SK-N-SH (cell line): Measurements from ENCODE around the gene FOXF1. TPM values are rescaled to one million over a fixed set of nuclear protein-coding genes. Genes with fewer than 3 reads are reported as not detected.

Experiments used
- CTCF ChIA-PET: fragments of 300-600, 350-600 bp; formaldehyde crosslinking; extraction: SDS; loops from one replicate; lab custom pipeline; 2021; lab: Yijun Ruan, JAX
- POLR2A ChIA-PET: fragments of 350-600 bp; sonication (Branson Sonifier 250); formaldehyde crosslinking; extraction: SDS; loops from one replicate; lab custom pipeline; 2020; ENCODE audit warnings: antibody characterized with exemption, inconsistent platforms; lab: Yijun Ruan, JAX
- DNase-seq: peaks from one replicate; pipeline ENCODE4 v3.0.0; 2012
- H2AFZ ChIP-seq: fragments of 200-600 bp; sonication (generic); 2 replicates; pipeline ENCODE4 v1.8.1; 2016; ENCODE audit warnings: antibody characterized with exemption, mild to moderate bottlenecking, low read depth
- H3F3A ChIP-seq: fragments of 200-600 bp; sonication (generic); replicated peaks from 2 replicates; pipeline ENCODE3; 2016; ENCODE audit warnings: antibody characterized with exemption, mild to moderate bottlenecking; ENCODE audit not compliant: insufficient read depth
- H3K27ac ChIP-seq, 2 experiments: fragments of 200-500 bp in 1 of 2; fragments of 200-600 bp in 1 of 2; sonication (Bioruptor generic) in 1 of 2; sonication (generic), shearing (Covaris generic) in 1 of 2; 2 replicates each; pipeline versions ENCODE4 v1.5.1 to v1.6.1; 2014 to 2016; ENCODE audit warnings: low read depth in 2 of 2, inconsistent platforms in 1 of 2, low read length in 1 of 2, mild to moderate bottlenecking in 1 of 2, mixed read lengths in 1 of 2
- H3K27me3 ChIP-seq: fragments of 200-600 bp; sonication (generic), shearing (Covaris generic); 2 replicates; pipeline ENCODE4 v1.6.1; 2016; ENCODE audit warnings: mixed run types; ENCODE audit not compliant: insufficient read depth
- H3K36me3 ChIP-seq, 2 experiments: fragments of 200-500 bp in 1 of 2; fragments of 200-600 bp in 1 of 2; sonication (Bioruptor generic) in 1 of 2; sonication (generic) in 1 of 2; replicated peaks in 1 of 2; 2 replicates each; pipeline versions ENCODE3 to v1.5.1; 2014 to 2016; ENCODE audit warnings: low read length in 1 of 2, mild to moderate bottlenecking in 1 of 2; ENCODE audit not compliant: insufficient read depth in 2 of 2, control insufficient read depth in 1 of 2
- H3K4me1 ChIP-seq, 2 experiments: fragments of 200-500 bp in 1 of 2; fragments of 200-600 bp in 1 of 2; sonication (Bioruptor generic) in 1 of 2; sonication (generic), shearing (Covaris generic) in 1 of 2; 2 replicates each; pipeline versions ENCODE4 v1.5.1 to v1.6.1; 2014 to 2016; ENCODE audit warnings: low read depth in 1 of 2, low read length in 1 of 2, mixed run types in 1 of 2; ENCODE audit not compliant: insufficient read depth in 2 of 2, control insufficient read depth in 1 of 2
- H3K4me2 ChIP-seq: fragments of 200-600 bp; sonication (generic), shearing (Covaris generic); 2 replicates; pipeline ENCODE4 v1.6.1; 2017; ENCODE audit warnings: mixed run types
- H3K4me3 ChIP-seq, 2 experiments: fragments of 200-500 bp in 1 of 2; fragments of 200-600 bp in 1 of 2; sonication (Bioruptor generic) in 1 of 2; sonication (generic), shearing (Covaris generic) in 1 of 2; 2 replicates each; pipeline versions ENCODE4 v1.5.1 to v1.8.1; 2014 to 2016; ENCODE audit warnings: low read depth in 2 of 2, inconsistent platforms in 1 of 2, low read length in 1 of 2, mild to moderate bottlenecking in 1 of 2, mixed read lengths in 1 of 2, moderate library complexity in 1 of 2
- H3K79me2 ChIP-seq: fragments of 200-600 bp; sonication (generic); 2 replicates; pipeline ENCODE4 v1.8.1; 2017; ENCODE audit warnings: mild to moderate bottlenecking; ENCODE audit not compliant: insufficient read depth
- H3K9ac ChIP-seq: fragments of 200-600 bp; sonication (generic); 2 replicates; pipeline ENCODE4 v1.6.1; 2017; ENCODE audit warnings: mixed run types
- H3K9me2 ChIP-seq: fragments of 200-600 bp; sonication (generic); 2 replicates; pipeline ENCODE4 v1.6.1; 2017; ENCODE audit warnings: mixed run types
- H3K9me3 ChIP-seq: fragments of 200-600 bp; sonication (generic); 2 replicates; pipeline ENCODE4 v1.6.1; 2017; ENCODE audit warnings: mixed run types, mild to moderate bottlenecking, moderate library complexity
- H4K20me1 ChIP-seq: fragments of 200-600 bp; sonication (generic); 2 replicates; pipeline ENCODE4 v1.6.1; 2017; ENCODE audit warnings: mild to moderate bottlenecking, mixed run types; ENCODE audit not compliant: insufficient read depth
- FOSL2 ChIP-seq: IDR thresholded peaks from 2 replicates; pipeline ENCODE4 v1.4.0; 2012; ENCODE audit warnings: low read depth, mild to moderate bottlenecking, moderate library complexity, borderline replicate concordance
- MEF2A ChIP-seq: IDR thresholded peaks from 2 replicates; pipeline ENCODE4 v1.4.0; 2012; ENCODE audit warnings: low read depth, borderline replicate concordance
- MXI1 ChIP-seq: IDR thresholded peaks from 2 replicates; pipeline ENCODE4 v1.6.1; 2012; ENCODE audit warnings: mild to moderate bottlenecking, low read depth, low read length, improper control_type of control experiment
- NFIC ChIP-seq: IDR thresholded peaks from 2 replicates; pipeline ENCODE4 v1.4.0; 2012; ENCODE audit warnings: borderline replicate concordance
- POLR2AphosphoS5 ChIP-seq: IDR thresholded peaks from 2 replicates; pipeline ENCODE4 v1.6.1; 2012; ENCODE audit warnings: low read depth, low read length
- RCOR1 ChIP-seq: fragments of 150-350 bp; IDR thresholded peaks from 2 replicates; pipeline ENCODE4 v1.6.1; 2017; ENCODE audit warnings: antibody characterized with exemption, low read length
- RFX5 ChIP-seq: IDR thresholded peaks from 2 replicates; pipeline ENCODE4 v1.6.1; 2012; ENCODE audit warnings: mild to moderate bottlenecking, improper control_type of control experiment, low read length
- SMC3 ChIP-seq: IDR thresholded peaks from 2 replicates; pipeline ENCODE4 v1.6.1; 2012; ENCODE audit warnings: low read depth, low read length, improper control_type of control experiment
- TCF12 ChIP-seq: IDR thresholded peaks from 2 replicates; pipeline ENCODE4 v1.4.0; 2012
- YY1 ChIP-seq: IDR thresholded peaks from 2 replicates; pipeline ENCODE4 v1.4.0; 2012; ENCODE audit warnings: low read depth, mild to moderate bottlenecking
- WGBS: methylation state at CpG from one replicate; pipeline ENCODE4 v1.1.6; 2017; ENCODE audit warnings: low lambda C conversion rate; 5-methylcytosine and 5-hydroxymethylcytosine counted together
- polyA plus RNA-seq, 3 experiments: library from polyadenylated mRNA; depleted of rRNA; stranded (reverse); fragments of >200 nt; gene quantifications; 2 replicates each; pipeline ENCODE4 v1.2.3, GENCODE V29; 2012
- TF ChIP-seq, protein P1 (sequence below): IDR thresholded peaks from 2 replicates; pipeline ENCODE4 v1.6.1; 2012; ENCODE audit warnings: mild to moderate bottlenecking, low read depth, low read length, moderate library complexity
- TF ChIP-seq, protein P2 (sequence below): IDR thresholded peaks from 2 replicates; pipeline ENCODE4 v1.4.0; 2012; ENCODE audit warnings: low read depth
- TF ChIP-seq, protein P3 (sequence below): IDR thresholded peaks from 2 replicates; pipeline ENCODE4 v1.4.0; 2012; ENCODE audit warnings: low read depth, borderline replicate concordance

The FOXF1 gene
- polyA plus RNA-seq, 1 of the 3 experiments (the other 2 are of a cell fraction) = 0.02 TPM

DNA sequence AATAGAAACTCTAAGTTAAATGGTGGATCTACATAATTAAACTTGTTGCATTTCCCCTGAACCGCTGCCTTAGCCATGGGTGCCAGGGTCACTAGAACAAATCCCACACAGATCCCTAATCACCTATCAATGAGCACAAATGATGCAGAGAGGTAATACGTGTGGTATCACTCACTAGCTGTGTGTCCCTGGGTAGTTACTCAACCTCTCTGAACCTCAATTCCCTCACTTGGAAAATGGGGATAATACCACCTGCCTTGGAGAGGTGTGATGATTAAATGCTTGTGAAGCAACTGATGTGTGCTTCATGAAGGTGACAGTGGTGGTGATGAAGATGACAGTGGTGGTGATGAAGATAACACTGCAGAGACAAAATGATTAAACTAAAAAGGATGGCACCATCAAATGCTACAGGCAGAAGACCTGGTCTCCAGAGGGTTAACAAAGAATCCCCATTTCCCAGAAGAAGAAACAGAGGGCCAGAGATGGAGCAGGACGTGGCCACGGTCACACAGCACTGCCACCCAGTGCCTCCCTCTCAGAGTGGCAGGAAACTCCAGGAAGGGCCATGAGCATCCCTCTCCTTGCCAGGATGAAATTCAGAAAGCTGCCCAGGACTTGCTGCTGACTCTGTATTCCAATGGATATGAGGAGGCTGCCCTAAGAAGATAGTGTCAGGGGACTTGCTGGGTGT lies 17.9 kb upstream of the FOXF1 start:
- Histone ChIP-seq H3K79me2 (no peaks in the 10 kb centered on the region), H3K9ac (no peak overlapping the region), H3K9me2 (no peaks in the 10 kb centered on the region), H3K4me3 (no peak overlapping the region), H2AFZ (no peak overlapping the region), H3K4me2 (no peak overlapping the region), H3K27ac (no peak overlapping the region), H3K36me3 (no peaks in the 10 kb centered on the region), H3K9me3 (no peaks in the 10 kb centered on the region), H3K27me3 (peaks cover 99% of the 10 kb centered on the region), H3K4me1 (no peaks in the 10 kb centered on the region), H3F3A (no peaks in the 10 kb centered on the region), H4K20me1 (no peaks in the 10 kb centered on the region)
- ChIA-PET POLR2A (interaction anchor here (0.6 kb wide), 1 partner anchor 25 kb away, joined by 3 read pairs; no protein-coding TSS in a partner anchor), CTCF (interaction anchor here (3.1 kb wide), 1 partner anchor 25 kb away, joined by 10 read pairs; no protein-coding TSS in a partner anchor)
- WGBS = 0% methylated on average over 2 of the region's 4 CpGs
- TF ChIP-seq RFX5 (no peak), RCOR1 (no peak)
- DNase-seq = no peak

DNA sequence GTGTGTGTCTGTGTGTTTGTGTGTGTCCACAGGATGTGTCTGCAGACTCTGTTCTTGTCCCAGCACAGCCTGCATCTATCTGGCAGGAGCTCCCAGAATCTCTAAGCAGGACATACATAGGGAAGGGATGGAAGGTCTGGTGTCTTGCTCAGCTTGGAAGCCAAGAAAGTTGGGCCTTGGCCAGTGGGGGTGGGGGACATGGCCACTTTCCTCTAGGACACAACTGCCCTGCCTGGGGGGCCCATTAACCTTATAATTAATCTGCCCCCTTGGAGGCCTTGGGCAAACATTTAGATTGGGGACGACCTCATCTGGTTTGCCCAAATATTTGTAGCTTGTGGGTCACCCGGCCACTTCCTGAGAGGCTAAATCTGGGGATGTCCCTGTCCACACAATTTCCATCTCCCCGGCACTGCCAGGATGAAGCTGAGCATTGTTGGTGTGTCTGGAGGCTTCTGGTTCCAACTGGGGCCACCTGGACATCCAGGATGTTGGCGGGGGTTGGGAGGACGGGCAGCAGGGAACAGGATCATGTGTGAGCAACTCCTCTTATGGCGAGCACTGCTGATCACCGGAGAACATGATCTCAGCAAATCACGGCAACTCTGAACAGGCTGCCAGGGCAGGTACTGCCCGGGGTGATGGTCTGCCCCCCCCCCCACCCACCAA lies 17.2 kb upstream of the FOXF1 start:
- Histone ChIP-seq H3F3A (no peaks in the 10 kb centered on the region), H3K4me2 (no peak overlapping the region), H3K9ac (no peak overlapping the region), H3K4me1 (no peaks in the 10 kb centered on the region), H3K27me3 (peaks cover 99% of the 10 kb centered on the region), H3K9me3 (no peaks in the 10 kb centered on the region), H4K20me1 (no peaks in the 10 kb centered on the region), H3K27ac (no peak overlapping the region), H3K9me2 (no peaks in the 10 kb centered on the region), H3K79me2 (no peaks in the 10 kb centered on the region), H3K4me3 (no peak overlapping the region), H3K36me3 (no peaks in the 10 kb centered on the region), H2AFZ (no peak overlapping the region)
- TF ChIP-seq SMC3 (no peak), MEF2A (no peak), FOSL2 (no peak), POLR2AphosphoS5 (no peak), NFIC (no peak), RCOR1 (no peak), TCF12 (no peak), RFX5 (no peak), YY1 (no peak), MXI1 (no peak)
- TF ChIP-seq, protein P1, sequence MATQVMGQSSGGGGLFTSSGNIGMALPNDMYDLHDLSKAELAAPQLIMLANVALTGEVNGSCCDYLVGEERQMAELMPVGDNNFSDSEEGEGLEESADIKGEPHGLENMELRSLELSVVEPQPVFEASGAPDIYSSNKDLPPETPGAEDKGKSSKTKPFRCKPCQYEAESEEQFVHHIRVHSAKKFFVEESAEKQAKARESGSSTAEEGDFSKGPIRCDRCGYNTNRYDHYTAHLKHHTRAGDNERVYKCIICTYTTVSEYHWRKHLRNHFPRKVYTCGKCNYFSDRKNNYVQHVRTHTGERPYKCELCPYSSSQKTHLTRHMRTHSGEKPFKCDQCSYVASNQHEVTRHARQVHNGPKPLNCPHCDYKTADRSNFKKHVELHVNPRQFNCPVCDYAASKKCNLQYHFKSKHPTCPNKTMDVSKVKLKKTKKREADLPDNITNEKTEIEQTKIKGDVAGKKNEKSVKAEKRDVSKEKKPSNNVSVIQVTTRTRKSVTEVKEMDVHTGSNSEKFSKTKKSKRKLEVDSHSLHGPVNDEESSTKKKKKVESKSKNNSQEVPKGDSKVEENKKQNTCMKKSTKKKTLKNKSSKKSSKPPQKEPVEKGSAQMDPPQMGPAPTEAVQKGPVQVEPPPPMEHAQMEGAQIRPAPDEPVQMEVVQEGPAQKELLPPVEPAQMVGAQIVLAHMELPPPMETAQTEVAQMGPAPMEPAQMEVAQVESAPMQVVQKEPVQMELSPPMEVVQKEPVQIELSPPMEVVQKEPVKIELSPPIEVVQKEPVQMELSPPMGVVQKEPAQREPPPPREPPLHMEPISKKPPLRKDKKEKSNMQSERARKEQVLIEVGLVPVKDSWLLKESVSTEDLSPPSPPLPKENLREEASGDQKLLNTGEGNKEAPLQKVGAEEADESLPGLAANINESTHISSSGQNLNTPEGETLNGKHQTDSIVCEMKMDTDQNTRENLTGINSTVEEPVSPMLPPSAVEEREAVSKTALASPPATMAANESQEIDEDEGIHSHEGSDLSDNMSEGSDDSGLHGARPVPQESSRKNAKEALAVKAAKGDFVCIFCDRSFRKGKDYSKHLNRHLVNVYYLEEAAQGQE = no peak
- TF ChIP-seq, protein P2, sequence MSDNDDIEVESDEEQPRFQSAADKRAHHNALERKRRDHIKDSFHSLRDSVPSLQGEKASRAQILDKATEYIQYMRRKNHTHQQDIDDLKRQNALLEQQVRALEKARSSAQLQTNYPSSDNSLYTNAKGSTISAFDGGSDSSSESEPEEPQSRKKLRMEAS = no peak
- TF ChIP-seq, protein P3, sequence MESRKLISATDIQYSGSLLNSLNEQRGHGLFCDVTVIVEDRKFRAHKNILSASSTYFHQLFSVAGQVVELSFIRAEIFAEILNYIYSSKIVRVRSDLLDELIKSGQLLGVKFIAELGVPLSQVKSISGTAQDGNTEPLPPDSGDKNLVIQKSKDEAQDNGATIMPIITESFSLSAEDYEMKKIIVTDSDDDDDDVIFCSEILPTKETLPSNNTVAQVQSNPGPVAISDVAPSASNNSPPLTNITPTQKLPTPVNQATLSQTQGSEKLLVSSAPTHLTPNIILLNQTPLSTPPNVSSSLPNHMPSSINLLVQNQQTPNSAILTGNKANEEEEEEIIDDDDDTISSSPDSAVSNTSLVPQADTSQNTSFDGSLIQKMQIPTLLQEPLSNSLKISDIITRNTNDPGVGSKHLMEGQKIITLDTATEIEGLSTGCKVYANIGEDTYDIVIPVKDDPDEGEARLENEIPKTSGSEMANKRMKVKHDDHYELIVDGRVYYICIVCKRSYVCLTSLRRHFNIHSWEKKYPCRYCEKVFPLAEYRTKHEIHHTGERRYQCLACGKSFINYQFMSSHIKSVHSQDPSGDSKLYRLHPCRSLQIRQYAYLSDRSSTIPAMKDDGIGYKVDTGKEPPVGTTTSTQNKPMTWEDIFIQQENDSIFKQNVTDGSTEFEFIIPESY = no peak
- CTCF ChIA-PET = interaction anchor here (0.7 to 3.1 kb wide), 2 partner anchors 24 to 672 kb away, joined by 4 to 10 read pairs; no protein-coding TSS in a partner anchor
- 8% methylated on average over 5 of the region's 9 CpGs for WGBS
- POLR2A ChIA-PET = no interaction called here
- no peak for DNase-seq
